Esophagus squamous epithelium (tissue), 5 donors: Measurements from ENCODE around the gene HNF4A. TPM values are rescaled to one million over a fixed set of nuclear protein-coding genes. Genes with fewer than 3 reads are reported as not detected.

Source experiments
- DNase-seq: peaks from one replicate; lab custom pipeline; 2025; lab: John Stamatoyannopoulos, UW
- H3K27ac ChIP-seq, 4 donors: fragments of 200-600 bp; sonication (generic); one replicate each; pipeline ENCODE4 v1.5.1; 2016 to 2019; ENCODE audit warnings: mild to moderate bottlenecking in 1 of 4
- H3K27me3 ChIP-seq, 4 donors: fragments of 200-600 bp; sonication (generic); 1 replicate in 3 of 4; 2 replicates in 1 of 4; pipeline versions ENCODE4 v1.5.1 to v1.6.0; 2017 to 2021; ENCODE audit warnings: antibody characterized with exemption in 1 of 4
- H3K36me3 ChIP-seq, 3 donors: fragments of 200-600 bp; sonication (generic); one replicate each; pipeline ENCODE4 v1.5.1; 2016 to 2019
- H3K4me1 ChIP-seq, 3 donors: fragments of 200-600 bp; sonication (generic); one replicate each; pipeline ENCODE4 v1.5.1; 2017 to 2019
- H3K4me3 ChIP-seq, 4 donors: fragments of 200-600 bp; sonication (generic); 1 replicate in 3 of 4; 2 replicates in 1 of 4; pipeline ENCODE4 v1.5.1; 2016 to 2019; ENCODE audit warnings: mild to moderate bottlenecking in 2 of 4, moderate library complexity in 1 of 4
- H3K9me3 ChIP-seq, 3 donors: fragments of 200-600 bp; sonication (generic); one replicate each; pipeline ENCODE4 v1.5.1; 2016 to 2019
- CTCF ChIP-seq, 6 experiments: fragments of 450-650 bp in 4 of 6; fragments of 200-600 bp in 2 of 6; sonication (generic) in 2 of 6; IDR thresholded peaks; one replicate each; pipeline ENCODE4 v1.5.1; 2016 to 2019; ENCODE audit warnings: antibody characterized with exemption in 6 of 6, mild to moderate bottlenecking in 4 of 6, moderate library complexity in 4 of 6
- POLR2A ChIP-seq, 4 donors: fragments of 450-650 bp; IDR thresholded peaks; one replicate each; pipeline ENCODE4 v1.6.1; 2017; ENCODE audit warnings: antibody characterized with exemption in 4 of 4, mild to moderate bottlenecking in 4 of 4, moderate library complexity in 3 of 4
- WGBS, 2 donors: methylation state at CpG; one replicate each; pipeline ENCODE4 v1.1.5; 2018; 5-methylcytosine and 5-hydroxymethylcytosine counted together
- intact Hi-C: fragments of 100-400 bp; cut with DNase I; formaldehyde crosslinking; loops from one replicate; pipeline ENCODE4 v1.15.0; 2022
- total RNA-seq, 4 donors: library from RNA; depleted of rRNA; stranded (reverse); fragments of >200 nt; gene quantifications; one replicate each; pipeline ENCODE4 v1.1.0, GENCODE V29; 2016
- donor health status: DM: yes; HTN: yes; CAD: no.

Gene HNF4A
- total RNA-seq, 4 donors from 2014 or later, result not detected

DNA sequence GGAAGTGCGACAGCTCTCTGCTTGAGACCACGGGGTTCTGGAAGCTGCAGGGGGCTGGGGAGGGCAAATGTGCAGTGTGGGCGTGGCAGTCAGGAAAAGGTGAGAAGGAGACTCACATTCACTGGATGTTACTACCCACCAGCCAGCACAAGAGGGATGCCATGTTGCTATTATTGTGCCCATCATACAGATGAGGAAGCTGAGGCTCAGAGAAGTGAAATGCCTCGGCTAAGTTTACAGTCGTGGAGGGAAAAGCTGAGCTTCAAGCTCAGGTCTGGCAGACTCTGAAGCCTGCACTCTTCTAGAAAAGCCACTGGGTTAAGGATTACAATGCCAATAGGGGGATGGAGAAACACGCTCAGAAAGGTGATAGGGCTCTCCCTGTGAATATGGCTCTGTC is 34.4 kb downstream of the HNF4A start:
- Histone ChIP-seq H3K4me1 (peaks cover 6 to 9% (median 6%) of the 10 kb centered on the region in 3 donors), H3K27ac (no peak overlapping the region), H3K4me3 (no peak overlapping the region), H3K9me3 (no peaks in the 10 kb centered on the region), H3K27me3 (peaks cover 0 to 87% (median 0%) of the 10 kb centered on the region in 4 donors), H3K36me3 (no peaks in the 10 kb centered on the region)
- intact Hi-C loops, result loop anchor here (10.0 kb wide), 1 partner anchor 75 kb away; no protein-coding TSS in a partner anchor
- TF ChIP-seq CTCF (IDR thresholded peaks at IDR 0.05) (no peak), POLR2A (IDR thresholded peaks at IDR 0.05) (no peak)
- 61 to 67% methylated on average over 5 to 6 of the region's 6 CpGs for WGBS, 2 donors
- no peak for DNase-seq

DNA sequence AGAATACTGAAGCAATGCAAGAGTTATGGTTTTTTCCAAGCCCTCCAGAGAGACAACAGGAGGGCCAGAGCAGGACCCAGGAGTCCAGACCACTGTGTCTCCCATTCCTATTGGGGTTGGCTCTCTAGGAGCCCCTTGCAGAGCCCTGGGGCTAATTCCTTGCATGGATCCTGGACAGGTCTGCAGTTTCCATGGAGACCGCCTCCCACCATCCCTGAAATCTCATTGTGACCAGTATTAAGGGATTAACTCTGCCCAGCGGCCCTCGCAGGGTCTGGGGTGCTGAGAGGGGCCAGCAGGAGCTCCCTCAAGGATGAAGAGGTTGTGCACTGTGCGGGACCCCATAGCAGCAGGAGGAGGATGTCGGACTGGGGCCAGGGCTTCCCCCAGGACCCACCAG is 34.8 kb downstream of the HNF4A start:
- TF ChIP-seq POLR2A (IDR thresholded peaks at IDR 0.05) (no peak), CTCF (IDR thresholded peaks at IDR 0.05) (no peak)
- no CpG with 5 or more reads among the region's 5 CpGs for WGBS, 2 donors
- H3K36me3 ChIP-seq, result no peaks in the 10 kb centered on the region
- DNase-seq, result no peak
- H3K27ac ChIP-seq, result no peak overlapping the region
- peaks cover 6 to 9% (median 6%) of the 10 kb centered on the region in 3 donors for H3K4me1 ChIP-seq
- H3K9me3 ChIP-seq, result no peaks in the 10 kb centered on the region
- intact Hi-C loops, result loop anchor here (10.0 kb wide), 1 partner anchor 75 kb away; no protein-coding TSS in a partner anchor
- no peak overlapping the region for H3K4me3 ChIP-seq
- peaks cover 0 to 88% (median 0%) of the 10 kb centered on the region in 4 donors for H3K27me3 ChIP-seq

DNA sequence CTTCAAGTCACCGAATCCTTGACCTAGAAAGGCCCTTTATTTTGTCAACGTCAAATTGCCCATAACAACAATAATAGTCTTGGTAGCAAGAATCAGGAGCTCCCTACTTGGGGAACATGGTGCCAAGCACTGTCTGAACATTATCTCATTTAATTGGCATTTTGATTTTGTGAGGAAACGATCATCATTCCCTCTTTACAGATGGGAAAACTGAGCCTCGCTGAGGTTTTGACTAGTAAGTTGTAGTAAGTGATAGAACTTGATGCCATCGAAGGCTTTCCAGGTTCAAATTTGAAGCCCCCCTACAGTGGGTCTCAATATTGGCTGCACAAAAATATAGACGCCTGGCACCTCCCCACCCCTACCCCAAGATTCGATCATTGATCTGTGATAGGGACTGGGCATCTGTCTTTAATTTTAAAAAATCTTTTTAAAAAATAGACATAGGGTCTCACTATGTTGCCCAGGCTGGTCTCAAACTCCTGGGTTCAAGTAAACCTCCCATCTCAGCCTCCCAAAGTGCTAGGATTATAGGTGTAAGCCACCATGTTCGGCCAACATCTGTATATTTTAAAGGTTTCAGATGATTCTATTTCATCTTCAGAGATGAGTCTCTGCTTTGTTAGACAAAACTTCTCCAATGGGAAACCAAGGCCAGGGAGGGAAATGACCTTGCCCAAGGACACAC is 36.7 kb downstream of the HNF4A start:
- peaks cover 6 to 9% (median 6%) of the 10 kb centered on the region in 3 donors for H3K4me1 ChIP-seq
- intact Hi-C loops, result loop anchor here (10.0 kb wide), 1 partner anchor 73 kb away; no protein-coding TSS in a partner anchor
- no peaks in the 10 kb centered on the region for H3K36me3 ChIP-seq
- no peak overlapping the region for H3K4me3 ChIP-seq
- H3K27ac ChIP-seq, result no peak overlapping the region
- TF ChIP-seq POLR2A (IDR thresholded peaks at IDR 0.05) (no peak), CTCF (IDR thresholded peaks at IDR 0.05) (no peak)
- 86 to 90% methylated on average over 8 of the region's 8 CpGs for WGBS, 2 donors
- peaks cover 0 to 88% (median 0%) of the 10 kb centered on the region in 4 donors for H3K27me3 ChIP-seq
- no peaks in the 10 kb centered on the region for H3K9me3 ChIP-seq
- no peak for DNase-seq

GRCh38 chr20:44392776-44393607 is 37.5 kb downstream of the HNF4A start:
- 63 to 74% methylated on average over 3 to 4 of the region's 5 CpGs for WGBS, 2 donors
- peaks cover 0 to 90% (median 0%) of the 10 kb centered on the region in 4 donors for H3K27me3 ChIP-seq
- no peaks in the 10 kb centered on the region for H3K36me3 ChIP-seq
- H3K9me3 ChIP-seq, result no peaks in the 10 kb centered on the region
- intact Hi-C loops, result loop anchor here (10.0 kb wide), 1 partner anchor 72 kb away; no protein-coding TSS in a partner anchor
- TF ChIP-seq CTCF (IDR thresholded peaks at IDR 0.05), result no peak
- no peak for TF ChIP-seq POLR2A (IDR thresholded peaks at IDR 0.05)
- H3K4me1 ChIP-seq, result peaks cover 6 to 9% (median 6%) of the 10 kb centered on the region in 3 donors
- no peak overlapping the region for H3K27ac ChIP-seq
- DNase-seq, result no peak
- H3K4me3 ChIP-seq, result no peak overlapping the region
